Measurements from ENCODE around the gene PTPN22.

PTPN22 gene

DNA sequence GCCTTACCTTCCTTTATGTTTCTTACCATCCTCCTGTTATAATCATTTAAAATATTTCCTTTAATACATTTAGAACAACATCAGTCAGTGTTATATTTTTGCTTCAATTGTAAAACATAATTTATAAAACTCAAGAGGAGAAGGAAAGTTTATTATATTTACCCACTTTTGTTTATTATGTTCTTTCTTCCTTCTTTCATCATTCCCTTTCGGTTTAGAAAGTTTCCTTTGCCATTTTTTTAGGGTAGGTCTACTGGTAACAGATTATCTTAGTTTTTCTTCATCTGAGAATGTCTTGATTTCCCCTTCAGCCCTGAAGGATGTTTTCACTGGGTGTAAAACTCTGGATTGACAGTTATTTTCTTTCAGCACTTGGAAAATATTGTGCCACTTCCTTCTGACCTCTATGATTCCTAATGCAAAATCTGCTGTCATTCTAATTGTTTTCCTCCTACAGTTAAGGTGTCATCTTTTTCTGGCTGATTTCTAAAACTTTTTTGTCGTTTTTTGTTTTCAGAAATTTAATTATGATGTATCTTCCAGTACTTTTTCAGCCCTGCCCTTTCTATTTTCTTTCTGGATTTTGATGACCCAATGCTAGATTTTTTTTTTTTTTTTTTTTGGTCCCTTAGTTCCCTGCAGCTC is 25.0 kb downstream of the PTPN22 start:
- no peak for DNase-seq

DNA sequence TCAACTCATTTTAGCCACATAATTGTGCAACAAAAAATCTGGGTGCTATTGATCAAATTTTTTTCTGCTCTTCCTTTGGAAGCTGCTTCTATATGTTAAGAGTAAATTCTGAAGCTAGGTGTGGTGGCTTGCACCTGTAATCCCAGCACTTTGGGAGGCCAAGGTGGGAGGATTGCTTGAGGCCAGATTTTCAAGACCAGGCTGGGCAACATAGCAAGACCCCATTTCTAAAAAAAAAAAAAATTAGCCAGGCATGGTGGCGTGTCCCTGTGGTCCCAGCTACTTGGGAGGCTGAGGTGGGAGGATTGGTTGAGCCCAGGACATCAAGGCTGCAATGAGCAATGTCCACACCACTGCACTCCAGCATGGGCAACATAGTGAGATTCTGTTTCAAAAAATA is 35.0 kb downstream of the PTPN22 start:
- no peak for DNase-seq

DNA sequence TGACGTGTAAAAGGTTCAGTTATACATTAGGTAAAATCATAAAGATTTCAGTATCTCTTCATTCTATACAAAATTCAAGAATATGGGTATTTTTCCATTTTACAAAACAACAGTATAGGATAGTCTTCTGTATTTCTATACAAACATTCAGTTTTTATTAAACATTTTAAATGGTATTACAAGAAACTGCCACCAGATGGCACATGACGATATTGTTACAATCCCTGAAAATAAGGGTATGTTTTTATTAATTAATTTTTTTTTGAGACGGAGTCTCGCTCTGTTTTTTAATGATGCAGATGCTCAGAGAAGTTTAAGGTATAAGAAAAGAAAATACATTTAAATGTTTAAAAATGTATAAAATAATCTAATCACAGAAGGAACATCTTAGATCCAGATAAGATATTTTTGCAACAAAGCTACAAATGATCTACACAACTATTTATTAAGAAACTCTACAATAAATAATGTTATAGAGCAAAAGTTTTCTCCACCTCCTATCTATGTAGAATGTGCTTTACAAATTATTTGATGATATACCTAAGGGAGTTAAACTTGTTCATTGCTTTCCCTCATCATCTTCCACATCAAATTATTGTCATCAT is 35.7 kb downstream of the PTPN22 start:
- no peak for DNase-seq

DNA sequence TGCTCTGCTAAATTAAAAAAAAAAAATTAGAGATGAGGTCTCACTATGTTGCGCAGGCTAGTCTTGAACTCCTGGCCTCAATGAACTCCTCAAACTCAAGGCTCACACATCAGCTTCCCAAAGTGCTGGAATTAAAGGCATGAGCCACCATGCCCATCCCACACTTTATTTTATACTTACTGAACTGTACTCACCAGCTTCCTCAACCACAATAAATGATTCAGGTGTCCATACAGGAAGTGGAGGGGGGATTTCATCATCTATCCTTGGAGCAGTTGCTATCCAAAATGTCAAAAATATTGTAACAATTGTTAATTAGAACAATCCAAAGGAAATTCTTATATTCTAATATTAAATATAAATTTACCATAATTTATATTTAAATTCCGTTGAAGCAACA is 36.8 kb downstream of the PTPN22 start:
- DNase-seq = no peak

DNA sequence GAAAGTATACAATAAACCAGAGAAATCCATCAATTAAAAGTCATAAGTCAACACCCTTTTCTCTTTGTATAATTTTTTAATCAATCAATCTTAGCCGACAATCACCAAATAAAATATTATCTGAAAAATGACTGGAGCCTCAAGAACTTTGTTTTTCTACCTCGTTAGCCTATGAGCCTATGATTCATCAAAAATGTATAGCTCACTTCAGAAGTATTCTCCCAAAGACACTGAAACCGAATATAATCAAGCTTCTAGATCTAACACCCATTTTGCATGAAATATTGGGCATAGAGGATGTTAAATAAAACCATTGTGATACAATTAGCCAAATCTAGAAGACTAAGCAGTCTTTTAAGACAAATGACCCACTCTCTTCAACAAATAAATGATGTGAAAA is 41.5 kb downstream of the PTPN22 start:
- DNase-seq = no peak

DNA sequence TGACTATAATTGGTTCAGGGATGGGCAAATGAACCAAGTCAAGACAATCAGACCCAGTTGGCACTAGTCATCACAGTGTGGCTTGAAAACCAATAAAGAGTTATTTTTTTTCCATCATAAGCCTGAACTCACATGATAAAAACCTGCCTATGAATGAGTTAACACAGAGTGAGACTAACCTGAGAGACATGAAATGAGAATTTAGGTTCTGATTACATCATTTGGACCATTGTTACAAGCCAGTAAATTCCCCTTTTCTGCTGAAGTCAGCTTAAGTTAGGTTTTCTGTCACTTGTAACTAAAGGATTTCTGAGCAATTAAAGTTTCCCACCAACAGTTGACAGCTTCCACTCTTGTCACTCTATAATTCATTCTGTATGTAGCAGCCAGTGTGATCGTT is 49.6 kb downstream of the PTPN22 start:
- no peak for DNase-seq

DNA sequence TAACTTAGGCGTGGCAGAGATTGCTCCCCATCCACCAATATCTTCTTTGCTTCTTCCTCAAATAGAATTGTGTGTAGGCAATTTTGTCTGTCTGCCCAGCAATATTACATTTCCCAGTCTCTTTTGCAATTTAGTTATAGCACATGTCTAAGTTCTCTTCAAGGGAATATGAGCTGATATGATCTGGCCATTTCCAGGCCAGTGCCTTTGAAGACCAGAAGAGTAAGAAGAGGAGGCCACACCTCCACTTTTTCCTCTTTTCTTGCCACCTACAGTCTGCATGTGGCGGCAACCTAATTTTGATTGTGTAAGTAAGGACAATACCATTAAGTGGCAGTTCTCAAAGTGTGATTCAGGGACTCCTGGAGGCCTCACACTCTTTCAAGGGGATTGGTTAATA is 52.9 kb downstream of the PTPN22 start:
- no peak for DNase-seq

DNA sequence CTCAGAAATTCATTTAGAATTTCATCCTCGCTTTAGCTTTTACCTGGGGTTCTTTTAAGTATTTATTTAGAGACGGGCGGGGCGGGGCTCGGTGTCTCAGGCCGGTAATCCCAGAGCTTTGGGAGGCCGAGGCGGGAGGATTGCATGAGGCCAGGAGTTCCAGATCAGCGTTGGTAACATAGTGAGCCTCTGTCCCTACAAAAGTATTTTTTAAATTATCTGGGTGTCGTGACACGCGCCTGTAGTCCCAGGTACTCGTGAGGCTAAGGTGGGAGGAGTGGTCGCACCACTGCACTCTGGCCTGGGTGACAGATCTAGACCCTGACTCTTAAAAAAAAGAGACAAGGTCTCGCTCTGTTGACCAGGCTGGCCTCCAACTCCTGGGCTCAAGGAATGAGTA is 58.3 kb downstream of the PTPN22 start:
- no peak for DNase-seq

DNA sequence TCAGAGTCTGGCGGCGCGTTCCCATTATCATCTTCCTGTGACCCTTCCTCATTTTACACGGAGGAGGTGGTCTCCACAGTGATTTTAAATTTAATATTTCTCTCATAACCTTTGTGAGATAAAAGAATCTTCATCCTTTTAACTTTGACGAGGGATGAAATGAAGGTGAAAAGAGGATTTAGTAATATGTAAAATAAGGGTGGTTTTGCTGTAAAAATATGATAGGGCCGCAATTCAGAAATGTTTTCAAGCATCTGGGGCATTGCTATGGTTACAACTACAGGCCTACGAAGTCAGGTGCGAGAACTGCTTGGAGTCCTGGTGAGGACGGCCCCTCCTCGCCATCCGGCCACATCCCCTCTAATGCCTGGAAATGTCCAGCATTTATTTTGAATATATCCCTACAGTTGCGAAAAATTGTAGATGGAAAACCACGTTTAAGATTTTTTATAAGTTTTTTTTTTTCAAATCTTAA is 58.8 kb downstream of the PTPN22 start:
- DNase-seq = no peak

DNA sequence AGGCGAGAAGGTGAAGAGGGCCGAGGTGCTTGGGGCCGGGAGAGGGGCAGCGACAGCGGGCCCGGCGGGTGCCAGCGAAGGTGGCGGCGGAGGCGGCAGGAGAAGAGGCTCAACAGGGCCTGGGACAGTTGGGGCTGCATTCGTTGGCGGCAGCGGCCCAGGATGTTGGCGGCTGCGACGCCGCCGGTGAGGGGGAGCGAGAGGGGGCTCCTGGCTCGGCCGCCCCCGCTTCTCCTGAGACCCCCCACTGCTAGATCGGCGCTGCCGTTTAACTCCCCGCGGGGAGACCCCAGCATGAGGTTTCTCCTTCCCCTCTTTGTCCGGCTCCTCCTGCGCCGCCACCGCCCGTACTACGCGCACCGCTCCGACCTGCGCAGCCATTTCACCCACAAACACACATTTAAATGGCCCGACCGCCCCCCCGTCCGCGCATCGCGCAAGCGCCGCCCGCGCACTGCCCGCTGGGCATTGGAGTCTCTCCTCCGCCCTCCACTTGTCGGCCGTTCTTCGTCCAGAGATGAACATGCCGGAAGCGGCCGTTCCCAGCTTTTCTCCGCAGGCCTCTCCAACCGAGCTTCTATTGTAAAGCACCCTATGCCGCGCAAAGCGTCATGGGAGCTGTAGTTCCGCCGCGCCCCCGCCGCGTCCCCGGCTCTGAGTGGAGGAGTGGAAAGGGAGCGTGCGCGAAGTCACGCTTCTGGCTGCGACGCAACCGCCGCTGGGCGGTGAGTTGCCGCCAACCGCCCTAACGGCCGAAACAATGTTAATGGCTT is 59.4 kb downstream of the PTPN22 start, which contains the start of gene RSBN1:
Gene RSBN1 (minus strand): TSS at position 589 of the 773 bp plus-strand sequence. CDS start 64 bp downstream, at position 525.
- DNase-seq = peak; percentile 93

DNA sequence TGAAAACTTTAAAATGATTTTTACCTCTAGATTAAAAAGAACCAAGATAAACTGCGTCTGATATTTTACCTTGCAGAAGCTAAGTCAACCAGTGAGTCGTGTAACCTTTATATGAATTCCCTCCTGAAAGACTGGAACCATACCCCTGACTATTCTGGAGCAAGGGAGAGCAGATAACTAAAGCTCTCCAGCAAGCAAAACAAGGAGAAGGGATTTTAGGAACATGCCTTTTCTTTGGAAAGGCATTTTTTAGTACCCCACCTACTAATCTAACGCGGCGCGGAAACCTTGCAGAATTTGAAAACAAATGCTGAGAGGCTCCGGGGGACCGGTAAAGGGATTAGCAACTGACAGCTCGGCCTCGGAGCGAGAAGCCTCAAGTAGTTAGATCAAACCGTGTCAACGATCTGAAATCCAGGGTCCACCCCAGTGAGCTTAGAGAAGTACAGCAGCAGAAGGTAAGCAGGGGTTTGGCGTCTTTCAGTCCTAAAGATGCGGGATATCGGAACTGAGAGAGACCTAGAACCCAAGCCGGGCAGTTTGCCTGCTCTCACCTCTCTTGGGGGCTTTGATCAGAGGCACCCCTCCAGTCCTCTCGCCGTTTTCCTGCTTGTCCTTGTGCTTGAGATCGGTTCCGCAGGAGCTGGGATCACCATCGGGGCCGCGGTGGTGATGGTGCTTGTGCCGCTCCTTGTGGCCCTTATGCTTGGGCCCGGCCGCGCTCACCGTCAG is 60.2 kb downstream of the PTPN22 start:
- no peak for DNase-seq

DNA sequence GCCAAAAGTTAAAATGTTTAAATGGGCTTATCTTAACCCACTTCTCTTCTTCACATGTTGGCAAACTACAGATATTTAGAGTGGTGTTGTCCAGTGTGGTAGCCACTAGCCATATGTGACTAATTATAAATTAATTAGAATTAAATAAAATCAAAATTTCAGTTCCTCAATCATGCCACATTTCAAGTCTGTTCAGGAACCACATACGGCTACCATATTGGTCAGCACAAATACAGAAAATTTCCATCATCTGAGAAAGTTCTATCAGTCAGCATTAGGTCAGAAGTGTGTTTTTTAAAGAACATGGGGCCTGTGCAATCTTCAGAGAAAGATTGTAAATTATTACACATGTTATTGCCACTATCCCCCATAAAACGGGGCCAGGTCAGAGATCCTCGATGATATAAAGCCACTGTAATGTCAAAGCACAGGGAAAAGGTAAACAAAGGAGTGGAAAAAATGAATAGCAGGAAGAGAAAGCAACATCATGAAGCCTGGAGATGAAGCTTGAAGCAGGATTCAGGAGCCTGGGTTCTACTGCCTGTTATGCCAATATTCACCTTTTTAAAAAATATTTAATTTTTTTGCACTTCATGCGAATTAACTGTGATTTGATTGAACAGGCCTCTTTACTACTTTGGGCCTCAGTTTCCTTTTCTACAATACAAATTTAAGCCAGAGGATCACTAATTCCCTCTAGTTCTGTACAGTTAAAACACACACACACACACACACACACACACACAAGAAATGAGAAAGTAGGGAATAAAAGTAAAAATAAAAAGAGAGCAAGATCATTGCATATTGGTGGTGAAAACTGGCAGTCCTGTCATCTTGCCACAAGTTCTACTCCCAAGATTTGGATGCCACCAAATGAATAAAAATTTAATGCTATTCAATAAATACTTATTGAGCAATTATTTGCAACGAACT is 61.6 kb downstream of the PTPN22 start:
- DNase-seq = no peak

DNA sequence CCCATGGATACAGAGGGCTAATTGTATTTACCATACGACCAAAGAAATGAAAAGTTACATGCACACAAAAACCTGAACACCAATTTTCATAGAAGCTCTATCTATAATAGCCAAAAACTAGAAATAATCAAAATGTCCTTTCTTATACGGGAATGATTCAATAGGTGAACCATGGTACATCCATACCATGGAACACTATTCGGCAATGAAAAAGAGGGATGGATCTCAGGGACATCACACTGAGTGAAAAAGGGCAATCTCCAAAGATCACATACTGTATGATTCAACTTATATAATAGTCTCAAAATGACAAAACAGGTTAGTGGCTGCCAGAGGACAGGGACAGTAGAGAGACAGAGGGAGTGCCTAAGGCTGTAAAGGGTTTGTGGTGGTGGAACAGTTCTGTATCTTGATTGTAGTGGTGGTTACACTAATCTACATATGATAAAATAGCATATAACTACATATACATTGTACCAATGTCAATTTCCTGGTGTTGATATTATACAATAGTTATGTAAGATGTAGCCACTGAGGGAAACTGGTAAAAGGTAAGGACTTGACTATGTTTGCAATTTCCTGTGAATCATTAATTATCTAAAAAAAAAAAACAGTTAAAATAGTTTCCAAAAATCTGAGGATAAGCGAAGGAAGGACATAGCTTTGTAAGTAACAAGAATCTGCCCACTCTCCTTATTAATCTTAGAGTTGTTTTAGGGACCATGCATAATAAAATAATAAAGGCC is 62.9 kb downstream of the PTPN22 start:
- DNase-seq = no peak

DNA sequence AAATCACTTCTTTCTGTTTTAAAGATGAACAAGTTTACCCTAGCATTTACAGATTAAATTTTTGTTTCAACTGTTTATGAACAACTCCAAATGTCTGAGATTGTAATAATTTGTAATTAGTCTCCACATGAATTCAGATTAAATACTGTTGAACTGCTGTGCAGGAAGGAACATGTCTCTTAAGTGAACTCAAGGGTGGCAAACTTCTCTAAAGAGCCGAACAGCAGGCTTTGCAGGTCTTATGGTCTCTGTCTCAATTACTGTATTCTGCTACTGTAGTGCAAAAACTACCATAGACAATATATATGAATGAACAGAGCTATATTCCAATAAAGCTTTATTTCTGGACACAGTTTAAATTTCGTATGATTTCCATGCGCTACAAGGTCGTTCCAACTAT is 65.9 kb downstream of the PTPN22 start:
- no peak for DNase-seq

DNA sequence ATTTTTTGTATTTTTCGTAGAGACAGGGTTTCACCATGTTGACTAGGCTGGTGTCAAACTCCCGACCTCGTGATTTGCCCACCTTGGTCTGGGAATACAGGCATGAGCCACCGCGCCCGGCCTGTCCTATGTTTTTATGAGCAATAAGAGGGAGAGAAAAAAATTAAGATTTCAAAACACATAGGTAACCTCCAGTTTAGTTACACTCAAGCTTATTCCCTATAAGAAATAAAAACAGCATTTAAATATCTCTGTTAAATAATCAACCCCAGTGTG is 66.3 kb downstream of the PTPN22 start:
- no peak for DNase-seq

DNA sequence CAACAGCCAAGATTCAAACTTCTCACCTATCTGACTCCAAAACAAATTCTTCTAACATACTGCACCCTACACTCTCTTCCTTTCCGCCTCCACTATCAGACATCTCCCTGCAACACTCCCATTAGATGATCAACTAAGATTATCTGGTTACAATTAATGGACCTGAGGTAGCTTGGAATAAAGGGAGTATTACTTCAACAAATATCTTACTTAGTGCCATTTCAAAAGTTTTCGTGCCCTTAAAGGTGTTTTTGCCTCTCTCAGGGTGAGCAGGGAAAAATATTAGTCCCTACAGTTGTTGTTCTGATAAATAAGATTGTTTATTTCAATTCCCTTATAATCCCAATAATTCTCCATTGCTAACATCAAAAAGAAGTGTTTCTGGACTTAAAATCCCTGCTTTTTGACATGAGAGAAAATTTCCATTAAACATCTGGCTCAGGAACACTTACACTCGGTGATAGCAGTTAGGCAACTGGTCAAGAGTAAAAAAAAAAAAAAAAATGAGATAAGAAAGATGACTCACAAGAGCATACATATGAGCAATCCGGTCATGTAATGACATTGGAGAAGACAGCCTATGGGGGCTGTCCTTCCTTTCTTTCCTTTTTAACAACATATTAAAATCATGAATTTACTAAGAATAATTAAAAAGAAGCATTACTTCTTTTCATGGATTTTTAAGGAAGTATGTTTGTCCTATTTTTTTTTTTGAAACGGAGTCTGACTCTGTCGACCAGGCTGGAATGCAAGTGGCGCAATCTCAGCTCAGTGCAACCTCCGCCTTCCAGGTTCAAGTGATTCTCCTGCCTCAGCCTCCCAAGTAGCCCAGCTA is 66.9 kb downstream of the PTPN22 start:
- DNase-seq = no peak

DNA sequence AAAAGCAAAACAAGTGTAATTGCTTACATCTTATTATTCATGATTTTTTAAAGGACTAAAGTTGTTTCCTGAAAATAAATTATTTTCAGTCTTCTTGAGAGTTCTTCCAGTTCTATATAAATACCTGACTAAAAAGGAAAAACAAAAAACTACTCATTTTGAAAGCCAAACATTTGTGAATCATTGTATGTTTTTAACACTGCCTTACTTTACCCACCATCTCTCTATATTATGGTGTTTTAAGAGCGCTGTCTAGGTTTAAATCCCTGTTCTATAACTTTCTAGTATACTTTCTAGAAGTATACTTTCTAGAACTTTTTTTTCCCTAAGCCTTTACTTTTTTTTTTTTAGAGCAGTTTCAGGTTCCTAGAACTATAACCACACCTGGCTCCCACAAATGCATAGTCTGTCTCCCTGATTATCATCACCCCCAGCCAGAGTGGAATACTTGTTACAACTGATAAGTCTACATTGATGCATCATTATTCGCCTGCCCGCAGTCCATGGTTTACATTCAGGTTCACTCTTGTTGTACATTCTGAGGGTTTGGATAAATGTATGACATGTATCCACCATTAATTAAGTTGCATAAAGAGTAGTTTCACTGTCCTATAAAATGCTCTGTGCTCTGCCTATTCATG is 69.0 kb downstream of the PTPN22 start:
- DNase-seq = no peak

DNA sequence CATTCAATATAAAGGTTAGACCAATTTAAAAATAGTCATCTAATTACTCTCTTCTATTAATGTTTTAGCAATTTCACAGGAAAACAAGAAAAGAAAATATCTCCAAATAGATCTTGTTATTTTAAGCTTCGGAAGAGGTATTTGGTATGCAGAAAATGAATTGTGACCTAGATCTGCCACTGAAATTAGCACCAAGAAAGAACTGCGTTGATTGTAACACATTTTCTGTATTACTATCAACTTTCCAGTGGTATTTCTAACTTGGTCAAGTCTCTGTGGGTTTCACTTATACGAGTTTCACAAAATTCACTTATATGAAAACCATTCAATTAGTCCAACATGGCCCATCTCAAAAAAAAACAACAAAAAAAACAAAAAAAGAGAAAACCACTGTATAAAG is 71.0 kb downstream of the PTPN22 start:
- DNase-seq = no peak

DNA sequence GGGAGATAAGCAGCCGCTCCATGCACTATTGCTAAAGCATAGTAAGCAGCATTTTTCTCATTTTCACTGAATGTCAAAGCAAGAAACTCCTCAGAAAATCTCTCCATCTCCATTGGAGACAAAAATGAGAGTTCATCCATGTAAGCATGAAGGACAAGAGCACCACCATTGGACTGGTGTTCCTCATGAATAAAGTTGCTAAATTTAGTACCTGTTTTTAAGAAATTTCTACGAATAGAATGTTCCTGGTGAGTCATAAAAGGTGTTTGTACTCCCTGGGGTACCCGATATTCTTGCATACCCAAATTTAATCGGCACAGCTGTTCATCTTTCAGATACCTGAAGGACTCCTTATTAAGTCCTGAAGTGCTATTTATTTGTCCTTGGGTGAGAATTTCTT is 74.0 kb downstream of the PTPN22 start:
- DNase-seq = no peak

Data from cortex of kidney (tissue), 1 donor.